ENCODE results near the gene MYO7B. TPM values are rescaled to one million over a fixed set of nuclear protein-coding genes. Genes with fewer than 3 reads are reported as not detected.
"Not testable (repeated sequence)": the region's sequence is repeated elsewhere in the genome, so short reads cannot be mapped to it uniquely, and the experiment has no call there.

The MYO7B gene
- total RNA-seq, 4 donors from 2014 or later, result 0.12 to 1.3 (median 0.42) TPM

DNA sequence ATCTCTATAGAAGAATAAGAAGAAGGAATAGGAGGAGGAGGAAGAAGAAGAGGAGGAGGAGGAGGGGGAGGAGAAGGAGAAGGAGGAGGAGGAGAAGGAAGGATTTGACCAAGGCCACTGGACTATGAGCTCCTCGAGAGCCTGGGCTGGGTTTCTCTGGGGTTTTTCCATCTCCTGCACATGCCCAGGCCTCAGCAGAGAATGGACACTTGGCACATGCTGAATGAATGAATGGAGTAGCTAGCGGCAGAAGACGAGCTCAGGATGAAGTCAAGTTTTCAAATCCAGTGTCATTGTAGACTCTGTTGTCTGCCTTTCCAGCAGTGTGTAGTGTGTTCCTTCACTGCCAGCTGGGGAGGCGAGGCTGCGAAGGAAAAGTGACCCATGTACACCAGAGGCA lies 2.2 kb downstream of the MYO7B start:
- ATAC-seq (ENCODE audit: low FRiP score) (no peak), DNase-seq (ENCODE audit: low spot score) (no peak)
- TF ChIP-seq, protein P1, sequence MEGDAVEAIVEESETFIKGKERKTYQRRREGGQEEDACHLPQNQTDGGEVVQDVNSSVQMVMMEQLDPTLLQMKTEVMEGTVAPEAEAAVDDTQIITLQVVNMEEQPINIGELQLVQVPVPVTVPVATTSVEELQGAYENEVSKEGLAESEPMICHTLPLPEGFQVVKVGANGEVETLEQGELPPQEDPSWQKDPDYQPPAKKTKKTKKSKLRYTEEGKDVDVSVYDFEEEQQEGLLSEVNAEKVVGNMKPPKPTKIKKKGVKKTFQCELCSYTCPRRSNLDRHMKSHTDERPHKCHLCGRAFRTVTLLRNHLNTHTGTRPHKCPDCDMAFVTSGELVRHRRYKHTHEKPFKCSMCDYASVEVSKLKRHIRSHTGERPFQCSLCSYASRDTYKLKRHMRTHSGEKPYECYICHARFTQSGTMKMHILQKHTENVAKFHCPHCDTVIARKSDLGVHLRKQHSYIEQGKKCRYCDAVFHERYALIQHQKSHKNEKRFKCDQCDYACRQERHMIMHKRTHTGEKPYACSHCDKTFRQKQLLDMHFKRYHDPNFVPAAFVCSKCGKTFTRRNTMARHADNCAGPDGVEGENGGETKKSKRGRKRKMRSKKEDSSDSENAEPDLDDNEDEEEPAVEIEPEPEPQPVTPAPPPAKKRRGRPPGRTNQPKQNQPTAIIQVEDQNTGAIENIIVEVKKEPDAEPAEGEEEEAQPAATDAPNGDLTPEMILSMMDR (IDR thresholded peaks at IDR 0.05), result no peak

GRCh38 chr2:127541809-127542208 lies 6.3 kb downstream of the MYO7B start:
- DNase-seq (ENCODE audit: low spot score) (no peak), ATAC-seq (ENCODE audit: low FRiP score) (no peak)
- TF ChIP-seq, protein P1 (IDR thresholded peaks at IDR 0.05), result no peak

GRCh38 chr2:127542231-127542630 lies 6.7 kb downstream of the MYO7B start:
- DNase-seq (ENCODE audit: low spot score) (no peak), ATAC-seq (ENCODE audit: low FRiP score) (no peak)

DNA sequence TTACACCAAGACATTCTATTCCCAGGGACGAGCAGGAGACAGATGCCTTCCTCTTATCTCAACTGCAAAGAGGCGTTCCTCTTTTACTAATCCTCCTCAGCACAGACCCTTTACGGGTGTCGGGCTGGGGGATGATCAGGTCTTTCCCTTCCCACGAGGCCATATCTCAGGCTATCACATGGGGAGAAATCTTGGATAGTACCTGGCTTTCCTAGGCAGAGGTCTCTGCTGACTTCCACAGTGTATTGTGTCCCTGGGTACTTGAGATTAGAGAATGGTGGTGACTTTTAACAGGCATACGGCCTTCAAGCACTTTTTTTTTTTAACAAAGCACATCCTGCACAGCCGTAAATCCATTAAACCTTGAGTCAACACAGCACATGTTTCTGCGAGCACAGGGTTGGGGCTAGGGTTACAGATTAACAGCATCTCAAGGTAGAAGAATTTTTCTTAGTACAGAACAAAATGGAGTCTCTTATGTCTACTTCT lies 7.6 kb downstream of the MYO7B start:
- not testable (repeated sequence) for DNase-seq (ENCODE audit: low spot score); ATAC-seq (ENCODE audit: low FRiP score)

More at GRCh38 chr2:127542231-127542630, 6.7 kb downstream of the MYO7B start:
- TF ChIP-seq, protein P1 (IDR thresholded peaks at IDR 0.05), result no peak

DNA sequence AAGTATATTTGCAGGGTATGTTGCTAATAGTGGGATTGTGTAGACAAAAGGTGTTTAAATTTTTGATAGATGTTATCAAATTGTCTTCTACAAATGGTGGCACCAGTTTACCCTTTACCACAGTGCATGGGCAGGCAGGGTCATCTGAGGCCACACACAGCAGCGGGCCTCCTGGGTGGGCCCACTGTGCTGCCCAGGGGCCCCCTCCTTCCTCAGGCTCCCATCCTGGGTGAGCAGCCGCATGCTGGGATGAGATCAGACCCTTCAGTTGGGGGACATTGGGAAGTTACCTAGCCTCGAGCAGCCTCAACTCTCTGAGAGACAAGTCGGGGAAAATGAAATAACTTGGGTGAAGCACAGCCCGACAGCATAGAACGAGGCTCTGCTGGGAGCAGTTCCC lies 9.7 kb downstream of the MYO7B start:
- ATAC-seq (ENCODE audit: low FRiP score) (no peak), DNase-seq (ENCODE audit: low spot score) (no peak)
- TF ChIP-seq, protein P1 (IDR thresholded peaks at IDR 0.05), result no peak

GRCh38 chr2:127545796-127546195 lies 10.3 kb downstream of the MYO7B start:
- TF ChIP-seq, protein P1 (IDR thresholded peaks at IDR 0.05), result no peak
- DNase-seq (ENCODE audit: low spot score) (no peak), ATAC-seq (ENCODE audit: low FRiP score) (no peak)

DNA sequence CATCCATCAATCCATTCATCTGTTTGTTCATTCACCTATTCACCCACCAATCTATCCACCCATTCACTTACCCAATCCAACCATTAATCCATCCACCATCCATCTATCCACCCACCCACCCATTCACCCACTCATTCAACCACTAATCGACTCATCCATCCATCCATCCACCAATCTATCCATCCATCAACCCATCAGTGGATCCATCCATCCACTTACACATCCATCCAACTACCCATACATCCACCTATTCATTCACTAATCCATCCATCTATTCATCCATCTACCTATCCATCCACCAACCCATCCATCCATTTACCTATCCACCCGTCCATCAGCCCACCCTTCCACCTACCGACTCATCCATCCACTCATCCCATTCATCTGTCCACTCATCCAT lies 11.3 kb downstream of the MYO7B start:
- DNase-seq (ENCODE audit: low spot score) (no peak), ATAC-seq (ENCODE audit: low FRiP score) (no peak)
- TF ChIP-seq, protein P1 (IDR thresholded peaks at IDR 0.05), result no peak

Data from omental fat pad (tissue), 4 donors.